Endothelial cell (in vitro differentiated cells): ENCODE measurements around the gene SH3PXD2A. TPM values are rescaled to one million over a fixed set of nuclear protein-coding genes. Genes with fewer than 3 reads are reported as not detected.
A peak's percentile ranks its signal among the peaks of the same experiment; 100 is the strongest.

Experiments used
- DNase-seq: peaks from one replicate; pipeline ENCODE4 v3.0.0; 2021; ENCODE audit warnings: low spot score
- H3K27ac Mint-ChIP-seq: one replicate; pipeline ENCODE4 v1.8.0; 2021; ENCODE audit warnings: mixed read lengths, inconsistent platforms; ENCODE audit not compliant: unreplicated experiment
- H3K27me3 Mint-ChIP-seq: one replicate; pipeline ENCODE4 v1.8.0; 2021; ENCODE audit warnings: mild to moderate bottlenecking, moderate library complexity, mixed read lengths, inconsistent platforms; ENCODE audit not compliant: unreplicated experiment
- H3K36me3 Mint-ChIP-seq: one replicate; pipeline ENCODE4 v1.8.0; 2021; ENCODE audit warnings: mild to moderate bottlenecking, low read depth, mixed read lengths, inconsistent platforms; ENCODE audit not compliant: unreplicated experiment
- H3K4me1 Mint-ChIP-seq: one replicate; pipeline ENCODE4 v1.8.0; 2021; ENCODE audit warnings: mild to moderate bottlenecking, mixed read lengths, inconsistent platforms; ENCODE audit not compliant: unreplicated experiment
- H3K4me3 Mint-ChIP-seq: one replicate; pipeline ENCODE4 v1.8.0; 2021; ENCODE audit warnings: mild to moderate bottlenecking, mixed read lengths, inconsistent platforms; ENCODE audit not compliant: unreplicated experiment
- H3K9me3 Mint-ChIP-seq: one replicate; pipeline ENCODE4 v1.8.0; 2021; ENCODE audit warnings: mixed read lengths, inconsistent platforms; ENCODE audit not compliant: unreplicated experiment
- CTCF ChIP-seq: fragments of 200-600 bp; sonication (generic); IDR thresholded peaks from one replicate; pipeline ENCODE4 v1.5.0; 2021; ENCODE audit warnings: antibody characterized with exemption; ENCODE audit not compliant: unreplicated experiment
- total RNA-seq: library from RNA; stranded (reverse); fragmentation: NEBNext Ultra II Directional; extraction: Animal tissue kit (Norgen Biotek cat#: 25700); gene quantifications from one replicate; pipeline ENCODE4 v1.2.1, GENCODE V29; 2021; ENCODE audit not compliant: unreplicated experiment

Gene SH3PXD2A
- total RNA-seq, 1 donor from 2014 or later: 59.9 TPM

- H3K4me3 Mint-ChIP-seq: no peak overlapping the region
- TF ChIP-seq CTCF: no peak
- peaks cover 21% of the 10 kb centered on the region for H3K4me1 Mint-ChIP-seq
Observed at GRCh38 chr10:103786020-103786419, 69.4 kb downstream of the SH3PXD2A start.

DNA sequence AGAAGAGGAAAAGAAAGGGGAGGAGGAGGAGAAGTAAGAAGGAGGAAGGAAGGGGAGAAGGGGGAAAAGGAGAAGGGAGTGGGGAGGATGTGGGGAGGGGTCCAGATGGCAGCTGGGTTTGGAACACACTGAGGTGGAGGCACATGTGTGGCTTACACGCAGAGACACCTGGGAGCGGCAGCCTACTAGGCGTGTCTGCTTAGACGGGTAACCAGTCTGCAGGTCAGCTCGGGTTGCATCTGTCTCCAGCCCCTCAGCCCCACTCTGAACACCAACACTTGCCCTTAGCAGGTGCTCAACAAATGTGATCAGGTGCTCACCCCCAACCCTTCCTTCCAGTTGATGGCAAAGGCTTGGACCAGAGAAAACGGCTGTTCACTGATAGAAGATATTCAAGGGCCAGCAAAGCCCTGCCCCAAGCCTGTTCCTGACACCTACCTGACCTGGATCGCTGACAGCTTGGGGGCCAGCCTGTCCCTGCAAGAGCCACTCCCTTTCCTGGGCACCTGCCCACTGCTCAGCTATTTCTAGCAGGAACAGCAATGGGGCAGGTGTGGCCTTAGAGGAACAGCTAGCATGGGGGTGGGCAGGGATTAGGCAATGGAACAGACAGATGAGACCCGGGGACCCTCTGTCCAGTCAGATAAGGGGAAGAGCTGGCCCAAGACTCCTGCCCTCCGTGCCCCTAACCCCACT is 70.5 kb downstream of the SH3PXD2A start:
- no peaks in the 10 kb centered on the region for H3K9me3 Mint-ChIP-seq
- DNase-seq: no peak
- H3K4me1 Mint-ChIP-seq: peaks cover 25% of the 10 kb centered on the region
- no peak overlapping the region for H3K4me3 Mint-ChIP-seq
- H3K27me3 Mint-ChIP-seq: peaks cover 20% of the 10 kb centered on the region
- no peak for TF ChIP-seq CTCF
- H3K27ac Mint-ChIP-seq: peak overlapping the region; percentile 3
- peaks cover 11% of the 10 kb centered on the region for H3K36me3 Mint-ChIP-seq

More at GRCh38 chr10:103786020-103786419, 69.4 kb downstream of the SH3PXD2A start:
- no peak for DNase-seq
- Mint-ChIP-seq H3K36me3 (peaks cover 16% of the 10 kb centered on the region), H3K9me3 (no peaks in the 10 kb centered on the region), H3K27me3 (peaks cover 21% of the 10 kb centered on the region), H3K27ac (no peak overlapping the region)

DNA sequence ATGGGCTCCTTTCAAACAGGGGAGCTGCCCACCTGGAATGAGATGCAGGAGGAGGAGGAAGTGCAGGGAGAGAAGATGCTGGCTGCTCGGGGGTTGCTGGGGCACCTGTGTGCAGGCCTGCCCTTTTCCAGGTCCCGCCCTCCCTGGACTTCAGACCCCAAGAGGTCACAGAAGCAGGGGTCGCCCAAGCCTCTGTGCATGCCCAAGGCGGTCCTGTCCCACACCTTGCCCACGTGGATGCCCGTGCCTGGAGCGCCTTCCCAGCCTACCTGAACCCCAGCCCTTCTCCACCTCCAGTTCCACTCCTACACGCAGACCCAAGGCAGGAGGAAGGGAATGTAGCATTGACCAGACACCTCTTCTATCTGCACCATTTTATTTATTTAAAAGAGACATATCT is 71.3 kb downstream of the SH3PXD2A start:
- peaks cover 11% of the 10 kb centered on the region for H3K36me3 Mint-ChIP-seq
- DNase-seq: no peak
- peak overlapping the region; percentile 3 for H3K27ac Mint-ChIP-seq
- H3K9me3 Mint-ChIP-seq: no peaks in the 10 kb centered on the region
- no peak for TF ChIP-seq CTCF
- peaks cover 33% of the 10 kb centered on the region for H3K4me1 Mint-ChIP-seq
- H3K4me3 Mint-ChIP-seq: no peak overlapping the region
- H3K27me3 Mint-ChIP-seq: peaks cover 18% of the 10 kb centered on the region

DNA sequence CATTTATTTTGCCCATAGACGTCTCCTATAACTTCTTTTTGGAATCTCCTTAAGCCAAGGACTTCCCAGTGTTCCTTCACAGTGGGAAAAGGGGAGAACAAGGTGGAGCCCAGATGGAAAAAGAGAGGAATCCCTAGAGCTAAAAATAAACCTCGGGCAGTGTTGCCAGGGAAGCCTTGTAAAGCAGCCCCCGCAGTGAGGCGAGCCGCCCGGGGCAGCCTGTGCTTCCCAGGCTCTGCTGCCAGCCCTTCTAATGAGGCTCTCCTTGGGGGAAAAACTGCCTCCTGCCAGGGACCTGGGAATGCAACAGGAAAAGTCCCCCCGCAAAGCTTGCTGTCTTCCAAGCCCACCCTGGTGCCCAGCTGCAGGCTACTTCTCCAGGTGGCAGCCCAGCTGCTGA is 71.7 kb downstream of the SH3PXD2A start:
- H3K36me3 Mint-ChIP-seq: peaks cover 8% of the 10 kb centered on the region
- H3K27me3 Mint-ChIP-seq: peaks cover 18% of the 10 kb centered on the region
- peaks cover 33% of the 10 kb centered on the region for H3K4me1 Mint-ChIP-seq
- H3K27ac Mint-ChIP-seq: no peak overlapping the region
- no peak for DNase-seq
- TF ChIP-seq CTCF: no peak
- H3K9me3 Mint-ChIP-seq: no peaks in the 10 kb centered on the region
- H3K4me3 Mint-ChIP-seq: no peak overlapping the region

DNA sequence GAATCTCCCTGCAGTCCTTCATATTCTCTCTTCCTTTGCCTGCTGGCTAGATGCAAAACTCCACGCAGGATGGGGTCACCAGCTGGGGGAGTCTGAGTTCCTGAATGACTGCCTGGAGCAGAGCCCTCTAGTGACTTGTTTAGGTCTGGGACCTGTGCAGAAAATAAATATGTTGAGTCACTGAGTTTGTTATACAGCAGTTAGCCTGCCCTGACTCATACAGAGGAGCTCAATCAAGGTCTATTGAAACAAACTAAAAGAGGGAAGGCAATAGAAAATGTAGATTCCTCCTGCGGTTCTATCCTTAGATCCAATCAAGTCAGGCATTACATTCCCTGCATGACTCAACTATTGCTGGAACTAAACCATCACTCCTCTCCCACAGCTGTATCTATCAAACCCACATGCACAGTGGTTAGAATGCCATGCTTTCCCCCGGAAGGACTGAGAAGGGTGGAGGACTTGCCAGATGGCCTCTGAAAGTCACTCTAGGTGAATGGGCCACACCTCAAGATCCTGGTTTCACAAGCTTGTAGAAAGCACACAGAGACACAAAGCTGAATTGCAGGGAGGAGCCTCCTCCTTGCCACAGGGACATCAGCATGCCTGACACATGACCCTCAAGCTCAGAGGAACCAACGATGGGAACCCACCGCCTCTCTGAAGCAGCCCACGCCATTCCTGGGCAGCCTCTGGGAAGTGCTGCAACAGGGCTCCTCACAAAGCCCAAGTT is 73.9 kb downstream of the SH3PXD2A start:
- Mint-ChIP-seq H3K4me3 (no peak overlapping the region), H3K27ac (peak overlapping the region; percentile 18), H3K4me1 (peaks cover 33% of the 10 kb centered on the region), H3K27me3 (peaks cover 18% of the 10 kb centered on the region), H3K36me3 (peaks cover 14% of the 10 kb centered on the region), H3K9me3 (no peaks in the 10 kb centered on the region)
- DNase-seq: no peak
- TF ChIP-seq CTCF: no peak
